Fibroblast of skin of back (primary cell): ENCODE results near the gene MARK3. TPM values are rescaled to one million over a fixed set of nuclear protein-coding genes. Genes with fewer than 3 reads are reported as not detected.
"Not testable (repeated sequence)": the region's sequence is repeated elsewhere in the genome, so short reads cannot be mapped to it uniquely, and the experiment has no call there.

Experiments
- DNase-seq: peaks from one replicate; pipeline ENCODE4 v3.0.0-alpha.2; 2013
- polyA plus RNA-seq, 2 experiments: library from polyadenylated mRNA; unstranded; fragments of 120-200 nt; gene quantifications; one replicate each; pipeline ENCODE4 v1.2.1, GENCODE V29; 2013; ENCODE audit not compliant: insufficient read length in 2 of 2

Gene MARK3
- polyA plus RNA-seq (2013, experiment 1 of 2; ENCODE audit: insufficient read length) = 89.4 TPM
- 68.8 TPM for polyA plus RNA-seq (2013, experiment 2 of 2; ENCODE audit: insufficient read length)

- DNase-seq = peak; percentile 97
Measured at GRCh38 chr14:103385152-103385928, at the start of gene MARK3. Gene MARK3 (plus strand): TSS chr14:103385415. CDS start chr14:103386030, 615 bp downstream.

DNA sequence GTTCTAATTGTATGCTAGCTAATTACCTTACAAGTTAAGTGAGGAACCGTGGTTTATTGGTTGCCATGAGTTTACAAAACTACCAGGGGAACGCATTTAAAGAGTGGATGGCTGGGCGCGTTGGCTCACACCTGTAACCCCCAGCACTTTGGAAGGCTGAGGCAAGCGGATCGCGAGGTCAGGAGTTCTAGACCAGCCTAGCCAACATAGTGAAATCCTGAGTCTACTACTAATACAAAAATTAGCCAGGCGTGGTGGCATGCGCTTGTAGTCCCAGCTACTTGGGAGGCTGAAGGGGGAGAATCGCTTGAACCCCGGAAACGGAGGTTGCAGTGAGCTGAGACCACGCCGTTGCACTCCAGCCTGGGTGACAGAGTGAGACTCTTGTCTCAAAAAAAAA, 49.0 kb upstream of the MARK3 start:
- DNase-seq = no peak

DNA sequence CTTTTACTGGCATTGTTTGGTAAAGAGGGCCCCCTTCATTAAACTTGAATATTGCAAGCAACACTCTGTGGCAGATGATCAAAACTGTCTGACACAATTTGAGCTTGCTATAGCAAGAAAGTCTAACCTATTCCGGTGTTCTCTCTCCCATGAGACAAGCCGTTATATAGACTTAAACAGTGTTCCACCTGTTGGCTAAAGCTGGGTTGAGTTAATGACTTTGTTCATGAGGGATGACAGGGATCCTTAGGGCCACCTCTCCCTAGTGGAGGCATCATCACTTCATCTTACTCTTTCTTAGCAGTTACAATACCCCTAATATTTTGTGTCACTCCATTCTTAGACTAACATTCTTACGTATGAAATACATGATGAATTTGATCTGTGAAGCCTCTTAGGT, 47.4 kb upstream of the MARK3 start:
- DNase-seq = no peak

GRCh38 chr14:103339561-103339960, 45.7 kb upstream of the MARK3 start:
- DNase-seq = no peak

- DNase-seq = no peak
Measured at GRCh38 chr14:103340480-103341212, 44.6 kb upstream of the MARK3 start.

DNA sequence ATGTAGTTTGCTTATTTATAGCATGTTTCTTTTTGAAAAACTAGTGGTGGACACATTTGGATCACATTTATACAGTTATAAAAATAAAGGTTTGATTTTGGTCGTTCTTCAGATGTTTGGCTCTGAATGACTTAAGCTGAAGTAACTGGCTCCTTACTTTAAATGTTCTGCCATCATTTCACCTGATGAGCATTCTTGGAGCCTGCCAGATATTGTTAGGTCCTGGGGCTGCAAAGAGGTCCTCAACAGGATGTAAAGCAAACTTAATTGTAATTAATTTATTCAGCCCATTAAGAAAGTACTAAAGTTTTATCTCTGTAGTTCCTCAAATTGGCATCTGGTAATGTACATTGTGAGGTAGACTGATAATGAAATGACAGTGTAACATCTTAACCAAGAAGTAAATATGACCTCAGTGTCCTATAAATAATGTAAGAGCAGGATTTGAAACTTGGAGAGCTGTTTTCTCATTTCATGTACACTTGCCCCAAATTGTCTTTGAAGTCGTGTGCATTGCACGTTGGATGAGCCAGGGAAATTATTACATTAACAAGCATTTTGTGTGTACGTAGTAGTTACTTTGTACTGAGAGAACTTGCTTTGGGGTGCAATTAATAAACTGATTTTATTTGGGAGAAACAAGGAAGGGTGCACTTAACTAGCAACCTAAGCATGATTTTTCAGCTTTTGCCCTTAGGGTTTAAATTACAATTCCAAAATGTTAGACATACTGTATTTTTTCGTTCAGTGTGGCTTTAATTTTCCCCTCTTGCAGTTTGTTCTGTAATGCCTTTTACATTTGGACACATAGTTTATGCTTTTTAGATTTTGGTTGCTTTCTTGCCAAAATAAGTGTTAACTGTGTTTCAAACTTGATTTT, 43.7 kb upstream of the MARK3 start:
- no peak for DNase-seq

GRCh38 chr14:103343164-103343879, 41.9 kb upstream of the MARK3 start:
- no peak for DNase-seq

- no peak for DNase-seq
Measured at GRCh38 chr14:103343905-103344797, 41.1 kb upstream of the MARK3 start.

DNA sequence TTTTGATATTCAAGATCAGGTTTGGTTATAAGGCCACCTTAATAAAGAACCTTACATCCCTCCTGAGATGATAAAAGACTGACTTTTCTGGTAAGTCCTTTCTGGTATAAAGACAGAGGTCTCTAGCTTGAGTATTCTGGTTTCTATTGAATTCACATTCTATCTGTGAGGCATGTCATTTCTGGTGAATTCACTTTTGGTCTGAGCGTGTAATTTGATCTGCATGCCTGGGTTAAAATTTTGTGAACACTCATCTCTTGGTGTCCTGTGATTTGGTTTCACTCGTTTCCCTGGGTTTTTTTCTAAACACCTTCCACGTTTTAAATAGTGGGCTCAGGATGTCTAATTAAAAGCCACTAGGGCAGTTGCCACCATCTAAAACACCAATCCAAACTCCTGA, 38.9 kb upstream of the MARK3 start:
- DNase-seq = peak; percentile 27

GRCh38 chr14:103347091-103347815, 38.0 kb upstream of the MARK3 start:
- no peak for DNase-seq

GRCh38 chr14:103348154-103348553, 37.1 kb upstream of the MARK3 start:
- DNase-seq = peak; percentile 32

GRCh38 chr14:103349982-103350381, 35.2 kb upstream of the MARK3 start:
- DNase-seq = no peak

- no peak for DNase-seq
Measured at GRCh38 chr14:103353362-103353761, 31.9 kb upstream of the MARK3 start.

- no peak for DNase-seq
Measured at GRCh38 chr14:103354141-103354540, 31.1 kb upstream of the MARK3 start.

DNA sequence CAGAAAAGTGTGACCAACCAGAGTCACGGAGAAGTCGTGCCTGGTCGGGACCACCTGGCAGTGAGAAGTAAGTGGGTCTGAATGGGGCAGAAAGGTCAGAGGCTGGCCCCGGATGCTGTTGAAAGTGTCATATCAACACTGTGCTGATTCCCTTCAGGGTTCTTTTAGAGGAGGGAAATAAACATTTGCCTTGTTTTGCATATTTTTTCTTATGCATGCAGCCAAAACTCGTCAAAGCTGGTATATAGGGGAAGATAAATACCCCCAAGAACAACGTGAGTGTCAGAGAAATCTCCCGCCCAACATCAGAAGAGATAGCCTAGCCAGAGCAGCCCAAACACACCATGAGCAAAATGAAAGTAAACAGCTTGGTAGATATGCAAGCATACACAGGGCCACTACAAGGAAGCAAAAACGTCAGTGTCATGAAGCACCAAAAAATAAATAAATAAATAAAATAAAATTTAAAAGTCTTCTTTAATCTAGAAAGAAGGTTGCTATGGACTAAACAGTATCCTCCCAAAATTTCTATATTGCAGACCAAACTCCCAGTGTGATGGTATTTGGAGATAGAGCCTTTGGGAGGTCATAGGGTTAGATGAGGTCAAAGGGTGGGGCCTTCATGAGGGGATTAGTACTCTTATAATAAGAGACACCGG, 29.1 kb upstream of the MARK3 start:
- DNase-seq = no peak

GRCh38 chr14:103357552-103357951, 27.7 kb upstream of the MARK3 start:
- DNase-seq = not testable (repeated sequence)

DNA sequence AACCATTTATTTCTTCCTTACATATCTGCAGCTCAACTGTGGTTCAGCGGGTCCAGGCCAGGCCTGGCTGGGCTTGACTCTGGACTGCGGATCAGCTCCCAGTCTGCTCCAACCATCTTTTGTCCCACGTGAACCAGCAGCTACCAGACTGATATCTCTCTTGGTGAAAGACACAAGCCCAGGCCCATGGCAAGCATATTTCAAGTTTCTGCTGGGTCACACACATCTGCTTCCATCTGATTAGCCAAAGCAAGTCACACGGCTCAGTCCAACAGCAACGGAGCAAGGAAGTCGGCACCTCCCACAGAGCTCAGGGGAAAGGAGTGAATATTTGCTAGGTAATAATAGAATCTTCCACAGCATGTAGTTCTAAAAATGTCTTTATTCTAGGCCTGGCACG, 24.7 kb upstream of the MARK3 start:
- DNase-seq = no peak

DNA sequence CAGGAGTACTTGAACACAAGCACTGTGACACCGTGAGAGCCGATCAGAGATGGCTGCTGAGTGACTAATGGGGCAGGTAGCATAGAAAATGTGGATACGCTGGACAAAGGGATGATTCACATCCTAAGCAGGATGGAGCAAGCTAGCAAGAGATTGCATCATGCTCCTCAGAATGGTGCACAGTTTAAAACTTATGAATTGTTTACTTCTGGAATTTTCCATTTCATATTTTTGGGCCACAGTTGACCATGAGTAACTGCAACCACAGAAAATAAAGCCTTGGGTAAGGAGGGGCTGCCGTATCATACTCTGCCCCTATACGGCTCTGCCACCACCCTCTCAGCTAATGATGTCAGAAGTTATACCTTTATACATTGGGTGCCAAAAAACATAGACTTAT, 23.3 kb upstream of the MARK3 start:
- peak; percentile 96 for DNase-seq

GRCh38 chr14:103362780-103363179, 22.4 kb upstream of the MARK3 start:
- no peak for DNase-seq

DNA sequence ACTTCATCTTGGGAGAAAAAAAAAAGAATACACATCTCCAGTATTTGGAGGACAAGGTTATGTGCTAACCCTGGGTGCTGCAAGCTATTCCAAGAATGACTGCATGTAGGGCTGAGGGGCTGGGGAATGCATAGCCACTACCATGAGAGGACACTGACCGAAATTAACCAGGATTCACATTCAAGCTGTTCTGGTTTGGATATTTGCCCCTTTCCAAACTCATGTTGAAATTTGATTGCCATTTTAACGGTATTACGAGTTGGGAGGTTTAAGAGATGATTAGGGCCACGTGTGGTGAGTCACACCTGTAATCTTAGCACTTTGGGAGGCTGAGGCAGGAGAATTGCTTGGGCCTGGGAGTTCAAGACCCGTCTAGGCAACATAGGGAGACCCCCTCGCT, 18.5 kb upstream of the MARK3 start:
- no peak for DNase-seq
